ENCODE measurements around the gene IGSF8.
"Not testable (repeated sequence)": the region's sequence is repeated elsewhere in the genome, so short reads cannot be mapped to it uniquely, and the experiment has no call there.

The IGSF8 gene

DNA sequence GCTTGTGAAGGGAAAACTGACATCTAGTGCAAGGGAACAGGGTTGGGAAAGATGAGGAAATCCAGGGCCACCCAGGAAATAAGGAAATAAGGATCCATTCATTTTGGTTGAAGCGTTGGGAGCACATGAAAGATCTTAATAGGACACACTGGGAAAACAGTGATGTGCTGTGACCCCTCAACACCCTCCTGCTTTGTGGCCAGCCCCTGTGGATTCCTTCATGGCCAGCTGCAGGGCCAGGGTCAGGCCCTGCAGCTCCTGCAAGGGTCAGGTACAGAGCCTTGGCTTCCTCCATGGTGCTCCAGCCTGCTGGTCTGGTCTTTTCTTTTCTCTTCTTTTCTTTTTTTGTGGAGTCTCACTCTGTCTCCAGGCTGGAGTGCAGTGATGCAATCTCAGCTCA lies 47.8 kb downstream of the IGSF8 start:
- Histone ChIP-seq H3K27ac (ENCODE audit: extremely low read depth, low read depth, low read length) (no peak overlapping the region), H3K9me3 (ENCODE audit: control insufficient read depth, insufficient read depth, low read depth, low read length) (no peaks in the 10 kb centered on the region), H3K4me1 (ENCODE audit: control insufficient read depth, insufficient read depth, low read length) (no peaks in the 10 kb centered on the region), H3K4me3 (ENCODE audit: low read depth, low read length) (no peak overlapping the region), H3K36me3 (ENCODE audit: control insufficient read depth in 2 of 2, insufficient read depth in 1 of 2, low read length in 2 of 2) (no peaks in the 10 kb centered on the region)
- TF ChIP-seq, protein P1, sequence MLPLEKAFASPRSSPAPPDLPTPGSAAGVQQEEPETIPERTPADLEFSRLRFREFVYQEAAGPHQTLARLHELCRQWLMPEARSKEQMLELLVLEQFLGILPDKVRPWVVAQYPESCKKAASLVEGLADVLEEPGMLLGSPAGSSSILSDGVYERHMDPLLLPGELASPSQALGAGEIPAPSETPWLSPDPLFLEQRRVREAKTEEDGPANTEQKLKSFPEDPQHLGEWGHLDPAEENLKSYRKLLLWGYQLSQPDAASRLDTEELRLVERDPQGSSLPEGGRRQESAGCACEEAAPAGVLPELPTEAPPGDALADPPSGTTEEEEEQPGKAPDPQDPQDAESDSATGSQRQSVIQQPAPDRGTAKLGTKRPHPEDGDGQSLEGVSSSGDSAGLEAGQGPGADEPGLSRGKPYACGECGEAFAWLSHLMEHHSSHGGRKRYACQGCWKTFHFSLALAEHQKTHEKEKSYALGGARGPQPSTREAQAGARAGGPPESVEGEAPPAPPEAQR (tag by site-specific recombination; IDR thresholded peaks at IDR 0.05), result no peak
- TF ChIP-seq, protein P2, sequence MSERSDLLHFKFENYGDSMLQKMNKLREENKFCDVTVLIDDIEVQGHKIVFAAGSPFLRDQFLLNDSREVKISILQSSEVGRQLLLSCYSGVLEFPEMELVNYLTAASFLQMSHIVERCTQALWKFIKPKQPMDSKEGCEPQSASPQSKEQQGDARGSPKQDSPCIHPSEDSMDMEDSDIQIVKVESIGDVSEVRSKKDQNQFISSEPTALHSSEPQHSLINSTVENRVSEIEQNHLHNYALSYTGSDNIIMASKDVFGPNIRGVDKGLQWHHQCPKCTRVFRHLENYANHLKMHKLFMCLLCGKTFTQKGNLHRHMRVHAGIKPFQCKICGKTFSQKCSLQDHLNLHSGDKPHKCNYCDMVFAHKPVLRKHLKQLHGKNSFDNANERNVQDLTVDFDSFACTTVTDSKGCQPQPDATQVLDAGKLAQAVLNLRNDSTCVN (tag by site-specific recombination; optimal IDR thresholded peaks at IDR 0.05), result no peak
- CTCF ChIA-PET, result interaction anchor here (0.7 to 25.0 kb wide), 4 partner anchors 7 to 326 kb away, joined by 3 to 541 read pairs (median 3); partner anchors contain the start of gene KCNJ9
- POLR2A ChIA-PET, result no interaction called here

DNA sequence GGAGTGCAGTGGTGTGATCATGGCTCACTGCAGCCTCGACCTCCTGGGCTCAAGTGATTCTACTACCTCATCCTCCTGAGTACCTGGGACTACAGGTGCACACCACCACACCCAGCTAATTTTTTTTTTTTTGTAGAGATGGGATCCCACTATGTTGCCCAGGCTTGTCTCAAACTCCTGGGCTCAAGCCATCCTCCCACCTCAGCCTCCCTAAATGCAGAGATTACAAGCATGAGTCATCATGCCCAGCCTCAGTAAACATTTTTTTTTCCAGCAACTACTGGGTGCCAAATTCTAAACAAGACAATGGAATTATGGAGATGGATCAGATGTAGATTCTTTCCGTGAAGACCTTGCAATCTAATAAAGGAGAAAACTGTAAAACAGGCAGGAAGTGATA lies 48.2 kb downstream of the IGSF8 start:
- CTCF ChIA-PET, result interaction anchor here (0.7 to 25.0 kb wide), 3 partner anchors 8 to 327 kb away, joined by 3 to 541 read pairs (median 3); partner anchors contain the start of gene KCNJ9
- TF ChIP-seq ZNF121 (tag by site-specific recombination; IDR thresholded peaks at IDR 0.05) (0 out of 2 replicates have a peak, but pooled peaks have one; percentile 28), WT1 (tag by site-specific recombination; IDR thresholded peaks at IDR 0.05) (peak; percentile 66; the same call in 1 of the 2 replicates)
- H3K4me1 ChIP-seq (ENCODE audit: control insufficient read depth, insufficient read depth, low read length); H3K4me3 ChIP-seq (ENCODE audit: low read depth, low read length); POLR2A ChIA-PET; H3K9me3 ChIP-seq (ENCODE audit: control insufficient read depth, insufficient read depth, low read depth, low read length); H3K36me3 ChIP-seq (ENCODE audit: control insufficient read depth in 2 of 2, insufficient read depth in 1 of 2, low read length in 2 of 2); H3K27ac ChIP-seq (ENCODE audit: extremely low read depth, low read depth, low read length): not testable (repeated sequence)

DNA sequence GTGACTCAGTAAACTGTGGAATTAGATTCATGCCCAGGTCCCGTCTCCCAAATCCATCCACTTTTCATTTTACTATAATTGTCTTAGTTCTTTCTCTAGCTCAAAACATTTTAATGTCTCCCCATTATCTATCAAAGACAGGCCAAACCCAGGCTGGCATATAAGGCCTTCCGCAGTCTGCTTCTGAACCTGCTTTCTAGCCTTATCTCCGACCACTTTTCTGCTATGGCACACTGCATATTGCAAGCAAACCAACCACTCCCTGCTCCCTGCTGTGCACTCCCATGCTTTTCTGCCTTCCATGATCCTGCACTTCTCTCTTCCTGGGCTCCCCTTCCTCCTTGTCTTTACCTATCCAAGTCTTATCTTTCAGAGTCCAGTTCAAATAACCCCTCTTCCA lies 49.3 kb downstream of the IGSF8 start:
- ChIA-PET CTCF (interaction anchor here (1.6 to 25.0 kb wide), 3 partner anchors 10 to 48 kb away, joined by 5 to 541 read pairs (median 70); partner anchors contain the start of gene KCNJ9), POLR2A (no interaction called here)
- no peaks in the 10 kb centered on the region for H3K4me1 ChIP-seq (ENCODE audit: control insufficient read depth, insufficient read depth, low read length)
- no peak for TF ChIP-seq ZNF548 (tag by site-specific recombination; IDR thresholded peaks at IDR 0.05)
- TF ChIP-seq ZFHX2 (tag by site-specific recombination; conservative IDR thresholded peaks at IDR 0.05), result no peak
- TF ChIP-seq ZBTB7A (tag by site-specific recombination; IDR thresholded peaks at IDR 0.05; ENCODE audit: low read depth), result no peak
- no peak for TF ChIP-seq ZNF837 (tag by site-specific recombination; IDR thresholded peaks at IDR 0.05)
- TF ChIP-seq ZNF747 (tag by site-specific recombination; IDR thresholded peaks at IDR 0.05), result no peak
- no peak for TF ChIP-seq ZNF596 (tag by site-specific recombination; IDR thresholded peaks at IDR 0.05)
- TF ChIP-seq ZNF560 (tag by site-specific recombination; IDR thresholded peaks at IDR 0.05; ENCODE audit: borderline replicate concordance), result no peak
- TF ChIP-seq, protein P3, sequence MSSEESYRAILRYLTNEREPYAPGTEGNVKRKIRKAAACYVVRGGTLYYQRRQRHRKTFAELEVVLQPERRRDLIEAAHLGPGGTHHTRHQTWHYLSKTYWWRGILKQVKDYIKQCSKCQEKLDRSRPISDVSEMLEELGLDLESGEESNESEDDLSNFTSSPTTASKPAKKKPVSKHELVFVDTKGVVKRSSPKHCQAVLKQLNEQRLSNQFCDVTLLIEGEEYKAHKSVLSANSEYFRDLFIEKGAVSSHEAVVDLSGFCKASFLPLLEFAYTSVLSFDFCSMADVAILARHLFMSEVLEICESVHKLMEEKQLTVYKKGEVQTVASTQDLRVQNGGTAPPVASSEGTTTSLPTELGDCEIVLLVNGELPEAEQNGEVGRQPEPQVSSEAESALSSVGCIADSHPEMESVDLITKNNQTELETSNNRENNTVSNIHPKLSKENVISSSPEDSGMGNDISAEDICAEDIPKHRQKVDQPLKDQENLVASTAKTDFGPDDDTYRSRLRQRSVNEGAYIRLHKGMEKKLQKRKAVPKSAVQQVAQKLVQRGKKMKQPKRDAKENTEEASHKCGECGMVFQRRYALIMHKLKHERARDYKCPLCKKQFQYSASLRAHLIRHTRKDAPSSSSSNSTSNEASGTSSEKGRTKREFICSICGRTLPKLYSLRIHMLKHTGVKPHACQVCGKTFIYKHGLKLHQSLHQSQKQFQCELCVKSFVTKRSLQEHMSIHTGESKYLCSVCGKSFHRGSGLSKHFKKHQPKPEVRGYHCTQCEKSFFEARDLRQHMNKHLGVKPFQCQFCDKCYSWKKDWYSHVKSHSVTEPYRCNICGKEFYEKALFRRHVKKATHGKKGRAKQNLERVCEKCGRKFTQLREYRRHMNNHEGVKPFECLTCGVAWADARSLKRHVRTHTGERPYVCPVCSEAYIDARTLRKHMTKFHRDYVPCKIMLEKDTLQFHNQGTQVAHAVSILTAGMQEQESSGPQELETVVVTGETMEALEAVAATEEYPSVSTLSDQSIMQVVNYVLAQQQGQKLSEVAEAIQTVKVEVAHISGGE (tag by site-specific recombination; conservative IDR thresholded peaks at IDR 0.05; ENCODE audit: low read depth), result no peak
- no peak for TF ChIP-seq ZNF211 (tag by site-specific recombination; IDR thresholded peaks at IDR 0.05; ENCODE audit: low read depth)
- TF ChIP-seq REPIN1 (tag by site-specific recombination; IDR thresholded peaks at IDR 0.05; ENCODE audit: low read depth), result no peak
- no peak for TF ChIP-seq ZNF175 (tag by site-specific recombination; IDR thresholded peaks at IDR 0.05)
- TF ChIP-seq, protein P4, sequence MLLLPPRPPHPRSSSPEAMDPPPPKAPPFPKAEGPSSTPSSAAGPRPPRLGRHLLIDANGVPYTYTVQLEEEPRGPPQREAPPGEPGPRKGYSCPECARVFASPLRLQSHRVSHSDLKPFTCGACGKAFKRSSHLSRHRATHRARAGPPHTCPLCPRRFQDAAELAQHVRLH (tag by site-specific recombination; IDR thresholded peaks at IDR 0.05), result no peak
- no peak for TF ChIP-seq ZFP37 (tag by site-specific recombination; IDR thresholded peaks at IDR 0.05)
- TF ChIP-seq ZNF776 (tag by site-specific recombination; IDR thresholded peaks at IDR 0.05; ENCODE audit: borderline replicate concordance), result no peak
- H3K4me3 ChIP-seq (ENCODE audit: low read depth, low read length), result no peak overlapping the region
- no peaks in the 10 kb centered on the region for H3K9me3 ChIP-seq (ENCODE audit: control insufficient read depth, insufficient read depth, low read depth, low read length)
- no peak overlapping the region for H3K27ac ChIP-seq (ENCODE audit: extremely low read depth, low read depth, low read length)
- no peaks in the 10 kb centered on the region for H3K36me3 ChIP-seq (ENCODE audit: control insufficient read depth in 2 of 2, insufficient read depth in 1 of 2, low read length in 2 of 2)
